NCI-H774 (cell line): ENCODE measurements around the gene VWF.

ENCODE experiments used
- DNase-seq: peaks from one replicate; lab custom pipeline; 2025; lab: John Stamatoyannopoulos, UW

VWF gene

DNA sequence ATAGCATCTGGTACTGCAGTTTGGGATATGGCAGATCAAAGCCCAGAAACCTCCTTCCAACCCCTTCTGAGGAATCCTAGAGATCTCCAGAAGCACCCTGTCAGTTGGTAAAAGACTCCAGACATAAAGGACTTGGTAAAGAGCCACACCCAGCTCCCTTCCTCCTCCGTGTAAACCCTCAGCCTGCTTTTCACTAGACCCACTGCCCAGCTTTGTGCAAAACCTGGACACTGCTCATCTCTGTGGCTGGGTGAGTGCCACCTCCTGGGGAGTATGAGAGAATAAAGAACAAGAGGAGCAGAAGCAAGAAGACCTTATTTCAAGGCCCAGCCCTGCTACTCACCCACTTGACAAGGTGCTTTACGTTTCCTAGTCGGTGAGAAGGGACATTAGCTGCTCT lies 212.5 kb downstream of the VWF start:
- no peak for DNase-seq

DNA sequence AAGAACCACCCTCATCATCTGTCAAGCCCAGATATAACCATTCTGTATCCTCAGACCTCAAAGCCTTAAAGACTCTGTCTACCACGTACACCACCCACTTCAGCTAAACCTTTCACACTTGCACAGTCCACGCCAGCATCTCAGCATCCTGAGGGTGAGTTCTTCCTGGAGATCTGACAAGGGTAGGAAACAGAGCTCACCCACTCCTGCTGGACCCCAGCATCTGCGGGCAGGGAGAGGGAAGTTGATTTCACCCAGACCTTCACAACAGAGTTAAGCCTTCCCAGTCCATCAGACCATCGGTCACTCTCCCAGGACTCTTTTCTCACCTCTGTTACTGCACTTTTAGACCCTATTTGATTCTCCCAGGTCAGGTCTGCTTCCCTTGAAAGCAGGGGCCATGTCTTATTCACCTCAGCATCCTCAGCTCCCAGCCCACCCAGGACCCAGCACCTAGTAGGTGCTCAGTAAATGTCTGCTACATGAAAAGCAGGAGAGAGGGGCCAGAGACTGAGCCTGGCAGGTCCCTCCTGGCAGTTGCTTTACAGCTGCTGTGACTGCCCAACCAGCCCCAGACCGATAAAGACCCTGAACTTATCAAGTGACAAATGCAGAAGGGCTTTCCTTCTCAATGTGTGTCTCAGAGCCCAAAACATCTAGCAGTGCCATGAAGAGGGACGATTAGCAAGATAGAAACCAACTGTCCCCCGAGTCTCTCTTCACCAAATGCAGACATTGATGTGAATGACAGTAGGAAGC lies 213.5 kb downstream of the VWF start:
- no peak for DNase-seq

DNA sequence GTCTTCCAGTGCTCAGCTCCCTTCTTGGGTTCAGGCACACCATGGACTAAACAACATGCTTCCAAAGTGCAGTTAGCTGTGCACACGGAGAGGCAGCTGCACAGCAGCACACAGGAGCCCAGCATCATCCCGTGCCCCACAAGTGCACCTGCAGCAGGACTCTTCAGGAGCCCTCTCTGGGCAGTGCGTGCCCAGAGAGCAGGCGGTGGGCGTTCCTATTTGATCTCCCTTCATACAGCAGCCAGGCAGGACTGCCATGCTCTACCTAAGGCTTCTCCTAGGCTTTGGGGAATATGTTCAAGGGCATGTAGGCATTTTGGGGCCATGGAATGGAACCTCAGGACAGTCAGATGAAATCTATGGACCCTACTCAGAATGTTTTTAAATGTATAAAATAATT lies 214.9 kb downstream of the VWF start:
- DNase-seq: no peak

DNA sequence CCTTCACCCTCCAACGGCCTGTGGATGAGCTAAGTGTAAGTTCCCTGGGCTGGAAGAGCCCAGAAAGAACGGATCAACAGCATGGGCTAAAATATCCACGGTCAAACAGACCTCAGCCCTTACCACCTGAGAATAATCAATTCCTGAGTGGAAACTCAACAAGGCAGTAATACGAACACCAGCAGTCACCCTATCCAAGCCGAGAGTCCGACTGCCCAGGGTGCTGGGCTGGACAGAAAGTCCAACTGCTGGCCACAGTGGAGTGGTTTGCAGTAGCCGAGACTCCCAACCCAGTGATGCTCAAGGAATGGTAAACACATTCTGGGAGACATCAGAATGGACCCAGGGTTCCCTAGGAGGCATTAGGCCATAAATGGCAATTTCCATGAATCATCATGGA lies 216.2 kb downstream of the VWF start:
- DNase-seq: no peak

DNA sequence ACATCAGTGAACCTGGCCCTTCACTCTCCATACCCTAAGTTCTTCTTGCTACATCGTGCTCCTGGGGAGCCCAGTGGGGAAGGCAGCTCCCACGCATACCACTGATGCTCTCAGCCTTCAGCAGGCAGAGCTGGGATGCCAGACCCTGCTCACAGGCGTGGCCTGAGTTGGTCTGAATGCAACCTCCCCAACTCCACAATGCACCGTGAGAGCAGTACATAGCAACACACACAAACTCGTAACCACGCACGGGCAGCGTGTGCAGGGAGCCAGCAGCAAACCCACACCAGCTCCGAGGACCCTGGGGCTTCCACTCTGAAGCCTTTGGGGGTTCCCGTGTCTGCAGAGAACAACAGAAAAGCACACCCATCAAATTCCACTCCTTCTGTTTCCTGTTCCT lies 216.7 kb downstream of the VWF start:
- DNase-seq: no peak

DNA sequence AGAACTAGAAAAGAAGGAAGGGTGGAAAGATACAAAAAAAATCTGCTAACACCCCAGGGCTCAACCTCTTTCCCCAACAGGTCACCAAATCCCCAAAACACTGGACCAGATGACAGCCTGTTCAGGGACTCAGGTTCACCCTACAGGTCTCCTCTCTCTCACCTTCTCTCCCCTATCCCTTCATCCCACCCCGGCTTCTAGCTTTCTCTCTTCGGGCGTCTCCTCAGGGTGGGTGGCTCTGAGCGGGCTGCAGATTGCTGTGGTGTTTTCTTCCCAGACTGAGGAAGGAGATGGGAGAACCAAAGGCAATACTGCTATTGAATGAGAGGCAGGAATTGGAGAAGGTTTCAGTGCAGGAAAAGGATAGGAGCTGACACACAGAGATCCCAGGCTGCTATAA lies 218.7 kb downstream of the VWF start:
- DNase-seq: no peak

DNA sequence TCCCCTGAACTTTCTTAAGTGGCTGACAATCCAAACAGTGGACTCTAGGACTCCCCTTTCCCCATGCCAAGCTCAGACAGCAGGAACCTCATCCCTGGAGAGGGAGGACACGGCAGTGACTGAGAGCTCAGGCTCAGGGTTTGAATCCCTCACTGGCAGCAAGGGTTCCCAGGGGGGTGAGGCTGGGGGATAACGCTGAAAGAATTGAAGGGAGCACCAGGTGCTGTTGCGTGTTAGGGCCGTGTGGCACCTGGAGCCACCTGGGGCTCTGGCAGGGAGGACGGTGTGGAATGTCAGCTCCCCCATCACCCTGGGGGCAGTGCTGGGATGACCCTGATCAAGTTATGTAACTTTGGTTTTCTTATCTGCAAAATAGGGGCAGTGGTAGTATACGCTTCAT lies 219.5 kb downstream of the VWF start:
- no peak for DNase-seq

DNA sequence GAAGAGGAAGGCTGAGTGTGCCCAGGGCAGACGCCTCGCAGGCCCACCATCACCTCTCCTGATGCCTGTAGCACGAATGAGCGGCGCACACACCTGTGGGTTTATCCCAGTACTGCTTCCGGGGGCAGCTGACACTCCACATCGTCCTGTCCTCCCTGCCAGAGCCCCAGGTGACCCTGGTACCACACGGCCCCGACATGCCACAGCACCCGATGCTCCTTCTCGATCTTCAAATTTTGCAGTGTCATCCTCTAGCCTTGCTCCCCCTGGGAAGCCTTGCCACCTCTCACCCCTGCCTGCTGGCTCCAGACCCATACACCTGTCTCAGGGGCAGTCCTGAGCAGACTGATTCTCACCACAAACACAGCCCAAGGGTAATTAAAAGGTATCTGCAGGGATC lies 220.0 kb downstream of the VWF start:
- DNase-seq: no peak

DNA sequence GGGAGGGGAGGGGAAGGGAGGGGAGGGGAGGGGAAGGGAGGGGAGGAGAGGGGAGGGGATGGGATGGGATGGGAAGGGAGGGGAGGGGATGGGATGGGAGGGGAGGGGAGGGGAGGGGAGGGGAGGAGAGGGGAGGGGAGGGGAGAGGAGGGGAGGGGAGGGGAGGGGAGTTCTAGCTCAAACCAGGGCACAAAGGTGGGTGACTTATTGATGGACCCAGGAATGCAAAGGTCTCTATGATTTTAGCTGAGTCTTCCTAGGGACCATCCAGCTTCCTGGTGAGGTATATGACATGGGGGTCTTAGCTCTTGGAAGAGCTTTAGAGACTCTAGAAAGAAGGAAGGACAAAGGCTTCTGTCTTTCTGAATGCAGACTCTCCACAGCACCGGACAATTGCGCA lies 221.7 kb downstream of the VWF start:
- no peak for DNase-seq

DNA sequence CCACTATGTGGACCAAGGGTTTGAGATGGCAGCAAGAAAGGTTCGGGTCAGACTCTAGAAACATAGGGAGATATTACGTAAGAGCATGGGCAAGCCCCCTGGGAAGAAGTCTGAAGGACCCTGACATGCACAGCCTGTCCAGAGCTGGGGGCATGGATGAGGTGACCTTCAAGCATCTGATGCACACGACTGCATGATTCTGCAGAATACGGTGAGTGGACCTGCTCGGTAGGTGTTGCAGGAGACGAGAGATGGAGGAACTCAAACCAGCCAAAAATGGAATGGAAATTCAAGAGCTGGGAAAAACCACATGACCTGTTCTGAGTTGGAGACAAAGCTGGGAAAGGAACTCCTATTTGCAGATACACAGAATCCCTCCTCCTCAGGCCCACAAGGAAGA lies 223.1 kb downstream of the VWF start:
- DNase-seq: no peak

DNA sequence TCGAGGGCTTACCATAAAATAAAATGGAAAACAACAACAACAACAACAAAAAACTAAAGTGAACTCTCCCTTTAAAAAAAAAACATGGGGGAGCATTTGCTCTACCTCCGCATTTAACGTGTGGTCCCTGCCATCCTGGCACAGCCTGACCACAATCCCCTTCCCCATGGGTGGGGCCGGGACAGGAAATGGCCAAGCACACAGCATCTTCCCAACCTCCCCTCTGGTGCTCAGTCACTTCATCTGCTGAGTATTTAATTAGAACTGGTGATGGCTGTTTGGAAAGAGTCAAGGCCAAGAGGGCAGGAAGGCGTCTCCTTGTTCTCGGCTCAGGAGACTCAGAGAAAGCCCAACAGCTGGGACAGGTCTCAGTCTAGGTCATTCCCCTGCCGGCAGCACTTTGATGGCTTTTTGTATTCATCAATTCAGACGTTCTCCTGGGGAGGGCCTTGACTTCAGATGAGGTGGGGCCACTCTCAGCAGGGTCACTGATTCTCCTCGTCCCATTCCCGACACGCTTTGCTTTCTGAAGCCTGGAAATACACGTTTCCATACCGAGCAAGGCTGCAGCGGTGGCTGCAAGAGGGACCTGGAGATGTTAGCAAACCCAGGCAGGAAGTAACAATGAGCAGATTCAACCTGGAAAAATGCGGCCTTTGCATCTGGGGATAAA lies 223.8 kb downstream of the VWF start:
- DNase-seq: no peak

DNA sequence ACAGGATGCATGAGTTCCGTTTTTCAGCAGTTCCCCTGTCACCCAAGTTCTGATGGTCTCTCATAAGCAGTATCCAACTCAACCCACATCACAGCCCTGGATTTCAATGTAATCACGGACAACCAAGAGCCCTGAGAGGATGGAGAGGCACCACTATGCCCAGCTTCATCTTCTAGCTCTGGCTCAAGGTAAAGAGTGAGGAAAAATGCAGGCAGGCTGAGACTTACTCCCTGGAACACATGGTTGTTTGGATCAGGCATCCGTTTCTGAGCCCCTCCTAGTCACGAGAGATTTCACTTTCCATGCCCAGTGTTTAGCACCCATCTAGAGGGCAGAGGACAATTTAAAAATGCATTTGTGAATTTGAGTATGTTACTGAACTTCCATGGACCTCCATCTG lies 224.4 kb downstream of the VWF start:
- DNase-seq: no peak

DNA sequence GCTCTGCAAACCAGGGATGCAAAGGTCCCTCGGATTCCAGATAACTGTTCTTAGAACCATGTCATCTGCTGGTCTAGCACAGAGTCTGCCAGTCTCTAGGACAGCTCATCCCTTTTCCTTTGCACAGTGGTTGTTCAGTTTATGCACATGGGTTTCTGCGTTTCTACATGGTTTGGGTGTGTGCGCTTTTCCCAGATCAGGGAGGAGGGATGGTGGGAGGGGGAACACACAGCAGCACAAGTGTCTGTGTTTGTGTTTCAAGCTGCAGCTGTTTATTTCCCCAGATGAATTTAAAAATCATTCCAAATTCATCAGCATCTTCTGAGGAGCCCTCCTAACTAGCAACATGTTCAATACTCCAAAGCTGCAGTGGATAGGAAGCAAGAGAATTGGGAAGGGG lies 224.8 kb downstream of the VWF start:
- DNase-seq: no peak

DNA sequence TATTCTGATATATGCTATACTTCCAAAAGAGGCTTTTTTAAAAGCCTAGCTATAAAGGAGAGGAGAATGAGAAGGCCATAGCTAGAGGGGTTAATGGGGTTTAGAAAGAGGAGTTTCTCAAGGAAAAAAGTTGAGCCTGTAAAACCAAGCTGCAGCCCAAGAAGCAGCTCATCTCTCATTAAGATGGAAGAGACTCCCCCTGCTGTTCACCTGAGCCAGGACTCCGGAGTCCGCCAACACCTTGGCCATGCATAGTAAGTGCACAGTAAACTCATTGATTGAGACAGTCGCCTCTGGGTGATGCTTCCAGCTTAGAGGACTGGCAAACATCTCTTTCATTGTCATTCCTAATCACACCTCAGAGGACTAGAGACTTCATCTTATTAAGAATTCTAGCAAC lies 225.6 kb downstream of the VWF start:
- DNase-seq: no peak
